Esophagus squamous epithelium (tissue), 5 donors: ENCODE data around the gene BLMH. TPM values are rescaled to one million over a fixed set of nuclear protein-coding genes. Genes with fewer than 3 reads are reported as not detected.

Experiments used
- DNase-seq: peaks from one replicate; lab custom pipeline; 2025; lab: John Stamatoyannopoulos, UW
- H3K27ac ChIP-seq, 4 donors: fragments of 200-600 bp; sonication (generic); one replicate each; pipeline ENCODE4 v1.5.1; 2016 to 2019; ENCODE audit warnings: mild to moderate bottlenecking in 1 of 4
- H3K27me3 ChIP-seq, 4 donors: fragments of 200-600 bp; sonication (generic); 1 replicate in 3 of 4; 2 replicates in 1 of 4; pipeline versions ENCODE4 v1.5.1 to v1.6.0; 2017 to 2021; ENCODE audit warnings: antibody characterized with exemption in 1 of 4
- H3K36me3 ChIP-seq, 3 donors: fragments of 200-600 bp; sonication (generic); one replicate each; pipeline ENCODE4 v1.5.1; 2016 to 2019
- H3K4me1 ChIP-seq, 3 donors: fragments of 200-600 bp; sonication (generic); one replicate each; pipeline ENCODE4 v1.5.1; 2017 to 2019
- H3K4me3 ChIP-seq, 4 donors: fragments of 200-600 bp; sonication (generic); 1 replicate in 3 of 4; 2 replicates in 1 of 4; pipeline ENCODE4 v1.5.1; 2016 to 2019; ENCODE audit warnings: mild to moderate bottlenecking in 2 of 4, moderate library complexity in 1 of 4
- H3K9me3 ChIP-seq, 3 donors: fragments of 200-600 bp; sonication (generic); one replicate each; pipeline ENCODE4 v1.5.1; 2016 to 2019
- POLR2A ChIP-seq, 4 donors: fragments of 450-650 bp; IDR thresholded peaks; one replicate each; pipeline ENCODE4 v1.6.1; 2017; ENCODE audit warnings: antibody characterized with exemption in 4 of 4, mild to moderate bottlenecking in 4 of 4, moderate library complexity in 3 of 4
- WGBS, 2 donors: methylation state at CpG; one replicate each; pipeline ENCODE4 v1.1.5; 2018; 5-methylcytosine and 5-hydroxymethylcytosine counted together
- intact Hi-C: fragments of 100-400 bp; cut with DNase I; formaldehyde crosslinking; loops from one replicate; pipeline ENCODE4 v1.15.0; 2022
- total RNA-seq, 4 donors: library from RNA; depleted of rRNA; stranded (reverse); fragments of >200 nt; gene quantifications; one replicate each; pipeline ENCODE4 v1.1.0, GENCODE V29; 2016
- TF ChIP-seq, protein P1 (sequence below), 6 experiments: fragments of 450-650 bp in 4 of 6; fragments of 200-600 bp in 2 of 6; sonication (generic) in 2 of 6; IDR thresholded peaks; one replicate each; pipeline ENCODE4 v1.5.1; 2016 to 2019; ENCODE audit warnings: antibody characterized with exemption in 6 of 6, mild to moderate bottlenecking in 4 of 6, moderate library complexity in 4 of 6
- donor health status: DM: yes; HTN: yes; CAD: no.

BLMH gene
- total RNA-seq, 4 donors from 2014 or later, result 18.4 to 41.4 (median 28.4) TPM

DNA sequence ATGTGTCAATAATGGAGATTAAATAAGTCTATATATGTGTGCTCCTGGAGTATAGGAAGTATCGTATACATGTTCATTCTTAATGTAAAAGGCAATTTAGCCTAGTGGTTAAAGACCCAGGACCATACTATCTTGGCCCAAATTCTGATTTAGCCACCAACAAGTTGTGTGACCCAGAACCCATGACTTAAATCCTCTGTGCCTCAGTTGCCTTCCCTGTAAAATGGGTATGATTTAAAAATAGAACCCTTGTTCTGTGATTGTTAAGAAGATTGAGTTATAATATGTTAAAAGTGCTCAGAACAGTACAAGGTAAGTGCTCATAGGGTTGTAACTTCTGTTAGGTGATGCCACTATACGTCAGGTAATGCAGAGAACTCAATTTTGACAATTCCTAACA is 18.8 kb upstream of the BLMH start:
- TF ChIP-seq, protein P1, sequence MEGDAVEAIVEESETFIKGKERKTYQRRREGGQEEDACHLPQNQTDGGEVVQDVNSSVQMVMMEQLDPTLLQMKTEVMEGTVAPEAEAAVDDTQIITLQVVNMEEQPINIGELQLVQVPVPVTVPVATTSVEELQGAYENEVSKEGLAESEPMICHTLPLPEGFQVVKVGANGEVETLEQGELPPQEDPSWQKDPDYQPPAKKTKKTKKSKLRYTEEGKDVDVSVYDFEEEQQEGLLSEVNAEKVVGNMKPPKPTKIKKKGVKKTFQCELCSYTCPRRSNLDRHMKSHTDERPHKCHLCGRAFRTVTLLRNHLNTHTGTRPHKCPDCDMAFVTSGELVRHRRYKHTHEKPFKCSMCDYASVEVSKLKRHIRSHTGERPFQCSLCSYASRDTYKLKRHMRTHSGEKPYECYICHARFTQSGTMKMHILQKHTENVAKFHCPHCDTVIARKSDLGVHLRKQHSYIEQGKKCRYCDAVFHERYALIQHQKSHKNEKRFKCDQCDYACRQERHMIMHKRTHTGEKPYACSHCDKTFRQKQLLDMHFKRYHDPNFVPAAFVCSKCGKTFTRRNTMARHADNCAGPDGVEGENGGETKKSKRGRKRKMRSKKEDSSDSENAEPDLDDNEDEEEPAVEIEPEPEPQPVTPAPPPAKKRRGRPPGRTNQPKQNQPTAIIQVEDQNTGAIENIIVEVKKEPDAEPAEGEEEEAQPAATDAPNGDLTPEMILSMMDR (IDR thresholded peaks at IDR 0.05), result no peak
- intact Hi-C loops, result no loop called here
- no peak overlapping the region for H3K4me3 ChIP-seq
- no peaks in the 10 kb centered on the region for H3K36me3 ChIP-seq
- no peak overlapping the region for H3K27ac ChIP-seq
- DNase-seq, result no peak
- no peaks in the 10 kb centered on the region for H3K4me1 ChIP-seq
- H3K27me3 ChIP-seq, result no peaks in the 10 kb centered on the region
- WGBS, 2 donors, result 88 to 97% methylated on average over 2 of the region's 2 CpGs
- no peaks in the 10 kb centered on the region for H3K9me3 ChIP-seq

DNA sequence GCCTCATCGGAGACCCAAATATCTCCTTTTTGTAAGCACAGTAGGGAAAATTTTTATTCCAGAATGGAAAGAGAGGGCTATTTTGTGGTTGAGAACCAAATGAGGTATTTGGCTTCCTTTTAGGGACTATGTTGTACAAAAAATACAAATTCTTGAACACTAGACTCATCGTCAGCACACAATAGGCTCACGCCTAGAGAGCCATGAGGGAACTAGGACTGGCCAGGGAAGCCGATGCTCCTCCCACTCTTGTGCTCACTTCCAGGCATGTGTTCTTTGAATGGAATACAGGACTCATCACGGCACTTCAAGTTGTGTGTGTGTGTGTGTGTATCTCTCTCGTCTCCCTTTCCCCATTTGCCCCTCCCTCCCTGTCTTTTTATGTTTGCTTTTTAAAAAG is 17.8 kb upstream of the BLMH start:
- WGBS, 2 donors, result 82 to 91% methylated on average over 6 of the region's 6 CpGs
- intact Hi-C loops, result no loop called here
- no peaks in the 10 kb centered on the region for H3K9me3 ChIP-seq
- no peaks in the 10 kb centered on the region for H3K27me3 ChIP-seq
- no peaks in the 10 kb centered on the region for H3K36me3 ChIP-seq
- TF ChIP-seq, protein P1 (IDR thresholded peaks at IDR 0.05), result no peak
- no peak for TF ChIP-seq POLR2A (IDR thresholded peaks at IDR 0.05)
- no peaks in the 10 kb centered on the region for H3K4me1 ChIP-seq
- no peak overlapping the region for H3K4me3 ChIP-seq
- H3K27ac ChIP-seq, result no peak overlapping the region
- no peak for DNase-seq

DNA sequence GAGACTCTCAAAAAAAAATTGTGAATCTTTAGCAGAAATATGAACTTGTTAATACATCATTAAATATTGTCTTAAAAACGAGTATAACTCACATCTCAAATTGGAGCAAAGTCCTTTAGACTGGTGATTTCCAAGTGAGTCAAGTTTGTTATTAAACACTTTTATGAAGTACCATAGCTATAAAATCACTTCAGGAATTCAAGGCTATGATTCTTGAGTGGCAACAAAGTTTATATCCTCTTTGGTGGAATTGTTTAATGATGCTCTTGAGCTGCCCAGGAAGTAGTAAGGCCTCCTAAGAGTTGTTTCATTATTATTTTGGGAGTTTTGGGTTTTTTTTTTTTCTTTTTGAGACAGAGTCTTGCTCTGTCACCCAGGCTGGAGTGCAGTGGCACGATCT is 16.7 kb upstream of the BLMH start:
- intact Hi-C loops, result no loop called here
- DNase-seq, result no peak
- no peaks in the 10 kb centered on the region for H3K36me3 ChIP-seq
- no peaks in the 10 kb centered on the region for H3K9me3 ChIP-seq
- H3K4me3 ChIP-seq, result no peak overlapping the region
- H3K27ac ChIP-seq, result no peak overlapping the region
- no peaks in the 10 kb centered on the region for H3K27me3 ChIP-seq
- WGBS, 2 donors, result 70 to 81% methylated on average over 2 of the region's 2 CpGs
- TF ChIP-seq POLR2A (IDR thresholded peaks at IDR 0.05), result no peak
- TF ChIP-seq, protein P1 (IDR thresholded peaks at IDR 0.05), result no peak
- no peaks in the 10 kb centered on the region for H3K4me1 ChIP-seq

DNA sequence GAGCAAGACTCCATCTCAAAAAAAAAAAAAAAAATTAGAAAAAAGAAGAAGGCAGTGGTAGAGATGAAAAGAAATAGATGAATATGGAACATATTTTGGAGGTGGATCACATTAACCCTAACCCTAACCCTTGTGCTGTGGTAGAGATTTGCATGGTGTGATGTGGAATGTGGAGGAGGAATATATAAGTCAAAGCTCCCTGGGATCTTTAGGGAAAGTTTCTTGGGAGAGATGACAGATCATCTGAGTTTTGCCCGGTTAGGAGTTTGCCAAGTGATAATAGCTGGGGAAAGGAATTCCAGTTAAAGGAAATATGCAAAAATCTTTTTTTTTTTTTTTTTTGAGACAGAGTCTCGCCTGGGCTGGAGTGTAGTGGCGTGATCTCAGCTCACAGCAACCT is 13.0 kb upstream of the BLMH start:
- H3K27me3 ChIP-seq, result no peaks in the 10 kb centered on the region
- WGBS, 2 donors, result 79 to 85% methylated on average over 3 of the region's 3 CpGs
- no peak overlapping the region for H3K4me3 ChIP-seq
- H3K36me3 ChIP-seq, result no peaks in the 10 kb centered on the region
- H3K4me1 ChIP-seq, result no peaks in the 10 kb centered on the region
- no peak overlapping the region for H3K27ac ChIP-seq
- DNase-seq, result no peak
- TF ChIP-seq, protein P1 (IDR thresholded peaks at IDR 0.05), result no peak
- TF ChIP-seq POLR2A (IDR thresholded peaks at IDR 0.05), result no peak
- no peaks in the 10 kb centered on the region for H3K9me3 ChIP-seq
- intact Hi-C loops, result no loop called here

DNA sequence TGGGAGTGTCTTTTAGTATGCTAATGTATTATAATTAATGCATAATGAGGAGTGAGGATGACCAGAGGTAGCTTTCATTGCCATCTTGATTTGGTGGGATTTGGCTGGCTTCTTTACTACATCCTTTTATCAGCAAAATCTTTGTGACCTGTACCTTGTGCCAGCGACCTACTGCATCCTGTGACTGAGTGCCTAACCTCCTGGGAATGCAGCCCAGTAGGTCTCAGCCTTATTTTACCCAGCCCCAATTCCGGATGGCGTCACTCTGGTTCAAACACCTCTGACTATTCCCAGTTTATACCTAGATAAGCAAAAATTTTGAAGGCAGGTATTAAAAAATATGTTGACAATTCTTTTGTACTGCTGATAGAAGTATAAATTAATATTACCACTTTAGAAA is 10.5 kb upstream of the BLMH start:
- intact Hi-C loops, result no loop called here
- no peaks in the 10 kb centered on the region for H3K9me3 ChIP-seq
- 85 to 89% methylated on average over 3 of the region's 3 CpGs for WGBS, 2 donors
- no peaks in the 10 kb centered on the region for H3K27me3 ChIP-seq
- H3K4me1 ChIP-seq, result no peaks in the 10 kb centered on the region
- no peak overlapping the region for H3K27ac ChIP-seq
- TF ChIP-seq POLR2A (IDR thresholded peaks at IDR 0.05), result no peak
- TF ChIP-seq, protein P1 (IDR thresholded peaks at IDR 0.05), result no peak
- DNase-seq, result no peak
- H3K36me3 ChIP-seq, result no peaks in the 10 kb centered on the region
- H3K4me3 ChIP-seq, result no peak overlapping the region
